HUES64 (cell line): ENCODE measurements around the gene SEC11A.
"Not testable (repeated sequence)": the region's sequence is repeated elsewhere in the genome, so short reads cannot be mapped to it uniquely, and the experiment has no call there.

Experiments
- H3K27ac ChIP-seq: 2 replicates; pipeline ENCODE4 v1.7.0; 2013; ENCODE audit warnings: low read depth, low read length, inconsistent platforms
- H3K27me3 ChIP-seq: 2 replicates; pipeline ENCODE4 v1.6.1; 2013; ENCODE audit warnings: mild to moderate bottlenecking, low read length; ENCODE audit not compliant: insufficient read depth
- H3K36me3 ChIP-seq: 2 replicates; pipeline ENCODE4 v1.6.1; 2013; ENCODE audit warnings: mild to moderate bottlenecking, low read length; ENCODE audit not compliant: insufficient read depth
- H3K4me1 ChIP-seq: 2 replicates; pipeline ENCODE4 v1.6.1; 2013; ENCODE audit warnings: mild to moderate bottlenecking, low read length, moderate library complexity; ENCODE audit not compliant: insufficient read depth
- H3K4me3 ChIP-seq: 2 replicates; pipeline ENCODE4 v1.5.1; 2013; ENCODE audit warnings: mild to moderate bottlenecking, low read length, moderate library complexity
- H3K9ac ChIP-seq: 2 replicates; pipeline ENCODE4 v1.6.1; 2013; ENCODE audit warnings: mild to moderate bottlenecking, low read depth, low read length
- H3K9me3 ChIP-seq: 2 replicates; pipeline ENCODE4 v1.6.1; 2013; ENCODE audit warnings: low read depth, low read length; ENCODE audit not compliant: insufficient read depth
- WGBS: fragments of 150-250, 120-280 bp; methylation state at CpG from one replicate; pipeline ENCODE4 v1.1.7; 2013; ENCODE audit warnings: missing lambda C conversion rate; 5-methylcytosine and 5-hydroxymethylcytosine counted together

The SEC11A gene

DNA sequence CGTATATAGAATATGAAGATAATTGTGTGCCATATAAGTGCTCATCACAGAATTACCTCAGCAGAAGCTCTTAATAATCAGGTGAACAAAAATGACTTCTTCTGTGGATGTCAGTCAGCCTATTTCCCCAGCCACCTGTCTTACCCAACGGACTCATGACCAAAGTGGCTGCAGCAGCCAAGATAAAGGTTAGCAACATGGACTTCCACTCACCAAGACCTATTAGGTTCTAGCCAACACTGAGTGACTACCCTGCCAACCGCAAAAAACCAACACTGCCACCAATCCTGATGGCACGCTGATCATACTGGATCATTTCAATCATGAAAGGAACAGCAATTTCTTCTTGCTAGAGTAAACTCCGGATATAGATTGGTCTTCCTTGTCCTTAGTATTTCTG, 12.1 kb downstream of the SEC11A start:
- H3K9ac ChIP-seq, result no peak overlapping the region
- no peaks in the 10 kb centered on the region for H3K27me3 ChIP-seq
- H3K9me3 ChIP-seq, result no peaks in the 10 kb centered on the region
- H3K36me3 ChIP-seq, result peaks cover 21% of the 10 kb centered on the region
- no peak overlapping the region for H3K4me3 ChIP-seq
- WGBS, result 95% methylated on average over 4 of the region's 5 CpGs
- no peak overlapping the region for H3K27ac ChIP-seq
- H3K4me1 ChIP-seq, result no peaks in the 10 kb centered on the region

DNA sequence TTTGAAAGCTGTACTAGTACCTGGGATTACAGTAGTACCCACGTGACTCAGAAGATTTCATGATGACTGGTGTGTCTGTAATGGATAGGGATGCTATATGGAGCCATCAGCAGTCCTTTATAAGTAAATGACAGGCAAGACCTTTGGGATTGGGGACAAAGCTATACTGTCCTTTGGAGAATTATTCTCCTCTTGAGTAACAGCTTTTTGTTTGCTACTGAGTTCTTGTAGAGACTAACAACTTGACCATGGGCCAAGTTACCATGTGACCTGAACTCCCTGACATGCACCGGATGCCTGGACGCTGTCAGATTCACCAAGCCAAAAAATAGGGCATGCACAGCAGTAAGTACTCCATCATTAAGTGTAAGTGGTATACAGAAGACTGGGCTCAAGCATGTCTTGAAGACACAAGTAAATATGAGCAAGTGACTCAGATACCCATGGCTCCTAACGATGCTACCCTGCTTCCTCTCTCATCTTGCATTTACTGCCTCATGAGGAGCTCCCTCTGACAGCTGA, 12.9 kb downstream of the SEC11A start:
- Histone ChIP-seq H3K27ac (no peak overlapping the region), H3K27me3 (no peaks in the 10 kb centered on the region), H3K4me3 (no peak overlapping the region), H3K4me1 (no peaks in the 10 kb centered on the region), H3K9me3 (no peaks in the 10 kb centered on the region), H3K36me3 (peaks cover 13% of the 10 kb centered on the region; the same call in 1 of the 2 replicates), H3K9ac (no peak overlapping the region)
- WGBS, result 92% methylated on average over 4 of the region's 4 CpGs

DNA sequence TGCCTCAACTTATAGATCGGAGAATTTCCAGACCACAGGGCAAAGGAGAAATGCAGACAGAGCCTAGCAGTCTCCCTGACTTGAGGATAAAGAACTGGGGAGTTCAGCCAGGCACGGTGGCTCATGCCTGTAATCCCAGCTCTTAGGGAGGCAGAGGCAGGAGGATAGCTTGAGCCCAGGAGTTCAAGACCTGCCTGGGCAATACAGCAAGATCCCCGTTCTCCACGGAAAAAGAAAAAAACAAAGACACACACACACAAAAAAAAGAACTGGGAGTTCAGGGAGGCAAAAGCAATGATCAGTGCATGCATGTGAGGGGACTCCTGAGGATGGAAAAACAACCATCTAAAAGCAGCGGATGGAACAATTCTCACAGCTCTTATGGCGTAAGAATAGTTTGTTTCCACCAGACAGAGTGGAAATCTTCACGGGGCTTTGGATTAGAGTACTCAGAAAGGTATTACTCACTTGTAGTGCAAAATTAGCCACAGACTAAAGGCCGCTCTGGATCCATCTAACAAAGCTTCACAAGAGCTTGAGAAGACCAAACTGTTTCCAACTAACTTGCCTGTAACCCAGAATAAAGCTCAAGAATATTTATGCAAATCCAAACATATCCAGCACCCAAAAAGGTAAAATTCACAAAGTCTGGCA, 16.3 kb downstream of the SEC11A start:
- H3K36me3 ChIP-seq, result peaks cover 12% of the 10 kb centered on the region; the same call in 1 of the 2 replicates
- no peak overlapping the region for H3K4me3 ChIP-seq
- no peak overlapping the region for H3K9ac ChIP-seq
- H3K4me1 ChIP-seq, result no peaks in the 10 kb centered on the region
- H3K27ac ChIP-seq, result no peak overlapping the region
- WGBS, result 97% methylated on average over 8 of the region's 8 CpGs
- no peaks in the 10 kb centered on the region for H3K9me3 ChIP-seq
- no peaks in the 10 kb centered on the region for H3K27me3 ChIP-seq

DNA sequence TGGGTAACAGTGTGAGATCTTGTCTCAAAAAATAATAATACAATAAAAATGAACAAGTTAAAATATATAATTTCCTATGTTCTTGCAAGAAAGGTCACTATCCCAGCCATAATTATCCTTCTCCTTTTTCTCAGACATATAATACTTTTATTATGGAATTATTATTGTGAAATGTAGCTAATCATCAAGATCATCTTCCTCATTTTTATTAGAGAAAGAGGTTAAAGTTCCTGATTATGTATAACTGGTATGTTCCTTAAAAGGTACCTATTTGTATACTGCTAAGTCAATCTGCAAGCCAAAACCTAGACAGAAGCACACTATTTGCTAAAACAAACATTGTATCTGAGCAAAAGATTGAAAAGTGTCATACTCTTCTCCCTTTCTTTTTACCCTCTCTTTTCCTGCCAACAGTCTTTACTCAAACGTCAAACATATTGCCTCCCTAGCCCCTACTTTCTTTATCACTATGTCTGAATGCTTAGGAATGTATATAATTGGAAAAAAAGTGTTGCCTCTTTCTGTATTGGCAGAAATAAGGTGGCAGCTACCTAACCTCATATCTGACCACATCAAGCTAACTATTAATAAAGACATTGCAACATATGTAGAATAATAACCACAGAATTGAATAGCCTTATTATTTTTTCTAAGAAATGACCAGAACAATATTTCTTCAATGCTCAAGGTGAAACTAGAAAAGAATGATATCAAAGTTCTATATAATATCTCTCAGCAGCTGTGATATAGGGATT, 18.5 kb downstream of the SEC11A start:
- no peak overlapping the region for H3K9ac ChIP-seq
- no peaks in the 10 kb centered on the region for H3K36me3 ChIP-seq
- no peak overlapping the region for H3K27ac ChIP-seq
- 89% methylated on average over 1 of the region's 1 CpG for WGBS
- no peaks in the 10 kb centered on the region for H3K27me3 ChIP-seq
- H3K9me3 ChIP-seq, result no peaks in the 10 kb centered on the region
- no peaks in the 10 kb centered on the region for H3K4me1 ChIP-seq
- no peak overlapping the region for H3K4me3 ChIP-seq

DNA sequence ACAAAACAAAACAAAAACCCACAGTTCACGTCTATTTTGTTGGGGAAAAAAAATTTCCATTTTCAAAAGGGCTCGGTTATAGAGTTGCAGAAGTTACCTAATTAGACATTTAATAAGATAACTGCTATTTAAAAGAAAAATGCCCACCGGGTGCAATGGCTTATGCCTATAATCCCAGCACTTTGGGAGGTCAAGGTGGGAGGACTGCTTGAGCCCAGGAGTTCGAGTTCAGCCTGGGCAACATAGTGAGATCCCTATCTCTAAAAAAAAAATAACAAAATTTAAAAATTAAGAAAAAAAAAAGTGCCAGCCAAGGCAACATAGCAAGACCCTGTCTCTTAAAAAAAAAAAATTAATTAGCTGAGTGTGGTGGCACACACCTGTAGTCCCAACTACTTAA, 19.2 kb downstream of the SEC11A start:
- Histone ChIP-seq H3K27me3 (no peaks in the 10 kb centered on the region), H3K27ac (no peak overlapping the region), H3K9me3 (no peaks in the 10 kb centered on the region), H3K4me1 (no peaks in the 10 kb centered on the region), H3K9ac (no peak overlapping the region), H3K36me3 (peaks cover 1% of the 10 kb centered on the region; the same call in 1 of the 2 replicates), H3K4me3 (no peak overlapping the region)
- WGBS, result 96% methylated on average over 3 of the region's 4 CpGs

DNA sequence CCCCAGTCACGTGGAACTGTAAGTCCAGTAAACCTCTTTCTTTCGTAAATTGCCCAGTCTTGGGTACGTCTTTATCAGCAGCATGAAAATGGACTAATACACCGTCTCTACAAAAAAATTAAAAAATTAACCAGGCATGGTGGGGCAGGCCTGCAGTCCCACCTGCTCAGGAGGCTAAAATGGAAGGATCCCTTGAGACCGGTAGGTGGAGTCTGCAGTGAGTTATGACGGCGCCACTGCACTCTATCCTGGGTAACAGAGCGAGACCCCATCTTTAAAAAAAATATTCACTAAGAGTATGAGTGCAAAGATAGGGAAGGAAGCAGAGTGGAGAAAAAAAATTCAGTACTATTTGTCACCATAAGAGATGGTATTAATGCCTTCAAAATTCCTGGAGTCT, 25.6 kb downstream of the SEC11A start:
- WGBS, result 96% methylated on average over 7 of the region's 8 CpGs
- Histone ChIP-seq H3K9ac (no peak overlapping the region), H3K36me3 (peaks cover 58% of the 10 kb centered on the region), H3K4me1 (no peaks in the 10 kb centered on the region), H3K27ac (no peak overlapping the region), H3K27me3 (no peaks in the 10 kb centered on the region), H3K9me3 (no peaks in the 10 kb centered on the region), H3K4me3 (no peak overlapping the region)

DNA sequence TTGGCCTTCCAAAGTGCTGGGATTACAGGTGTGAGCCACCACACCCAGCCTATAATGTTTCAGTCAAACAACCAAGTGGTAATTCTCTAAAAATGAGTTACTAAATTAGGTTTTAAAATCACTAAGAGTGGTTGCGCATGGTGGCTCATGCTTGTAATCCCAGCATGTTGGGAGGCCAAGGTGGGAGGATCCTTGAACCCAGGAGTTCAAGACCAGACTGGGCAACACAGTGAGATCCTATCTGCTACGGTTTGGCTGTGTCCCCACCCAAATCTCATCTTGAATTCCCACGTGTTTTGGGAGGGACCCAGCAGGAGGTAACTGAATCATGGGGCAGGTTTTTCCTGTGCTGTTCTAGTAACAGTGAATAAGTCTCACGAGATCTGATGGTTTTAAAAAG, 26.1 kb downstream of the SEC11A start:
- Histone ChIP-seq H3K4me1 (no peaks in the 10 kb centered on the region), H3K9me3 (no peaks in the 10 kb centered on the region), H3K27ac (no peak overlapping the region), H3K4me3 (no peak overlapping the region), H3K36me3 (peaks cover 62% of the 10 kb centered on the region), H3K9ac (no peak overlapping the region), H3K27me3 (no peaks in the 10 kb centered on the region)
- 97% methylated on average over 4 of the region's 4 CpGs for WGBS

DNA sequence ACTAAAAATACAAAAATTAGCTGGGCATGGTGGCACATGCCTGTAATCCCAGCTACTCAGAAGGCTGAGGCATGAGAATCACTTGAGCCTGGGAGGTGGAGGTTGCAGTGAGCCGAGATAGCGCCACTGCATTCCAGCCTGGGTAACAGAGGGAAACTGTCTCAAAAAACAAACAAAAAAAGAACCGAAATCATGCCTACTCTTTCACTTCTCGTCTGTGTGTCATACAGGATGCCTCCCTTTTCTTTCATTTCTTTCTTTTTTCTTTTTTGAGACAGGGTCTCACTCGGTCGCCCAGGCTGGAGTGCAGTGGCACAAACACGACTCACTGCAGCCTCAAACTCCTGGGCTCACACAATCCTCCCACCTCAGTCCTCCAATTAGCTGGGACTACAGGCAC, 29.5 kb downstream of the SEC11A start:
- H3K36me3 ChIP-seq, result peaks cover 89% of the 10 kb centered on the region
- 94% methylated on average over 7 of the region's 7 CpGs for WGBS

DNA sequence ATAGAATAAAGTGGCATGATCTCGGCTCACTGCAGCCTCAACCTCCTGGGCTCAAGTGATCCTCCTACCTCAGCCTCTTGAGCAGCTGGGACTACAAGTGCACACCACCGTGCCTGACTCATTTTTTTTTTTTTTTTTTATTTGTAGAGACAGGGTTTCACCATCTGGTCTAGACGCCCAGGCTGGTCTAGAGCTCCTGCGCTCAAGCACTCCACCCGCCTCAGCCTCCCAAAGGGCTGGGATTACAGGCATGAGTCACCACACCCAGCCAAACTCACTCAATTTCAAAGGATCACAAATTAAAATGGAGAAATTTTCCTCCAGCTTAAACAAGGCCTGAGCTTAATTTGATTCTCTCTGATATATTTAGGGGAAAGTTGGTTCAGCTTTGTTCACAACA, 30.6 kb downstream of the SEC11A start:
- H3K4me1 ChIP-seq, result no peaks in the 10 kb centered on the region
- WGBS, result 95% methylated on average over 4 of the region's 5 CpGs
- H3K9me3 ChIP-seq, result no peaks in the 10 kb centered on the region
- H3K27me3 ChIP-seq, result no peaks in the 10 kb centered on the region
- no peak overlapping the region for H3K27ac ChIP-seq
- H3K4me3 ChIP-seq, result no peak overlapping the region
- H3K36me3 ChIP-seq, result peaks cover 87% of the 10 kb centered on the region
- no peak overlapping the region for H3K9ac ChIP-seq

More for the DNA sequence above, 29.5 kb downstream of the SEC11A start:
- not testable (repeated sequence) for H3K9ac ChIP-seq, H3K4me1 ChIP-seq, H3K27me3 ChIP-seq, H3K9me3 ChIP-seq, H3K4me3 ChIP-seq, H3K27ac ChIP-seq

DNA sequence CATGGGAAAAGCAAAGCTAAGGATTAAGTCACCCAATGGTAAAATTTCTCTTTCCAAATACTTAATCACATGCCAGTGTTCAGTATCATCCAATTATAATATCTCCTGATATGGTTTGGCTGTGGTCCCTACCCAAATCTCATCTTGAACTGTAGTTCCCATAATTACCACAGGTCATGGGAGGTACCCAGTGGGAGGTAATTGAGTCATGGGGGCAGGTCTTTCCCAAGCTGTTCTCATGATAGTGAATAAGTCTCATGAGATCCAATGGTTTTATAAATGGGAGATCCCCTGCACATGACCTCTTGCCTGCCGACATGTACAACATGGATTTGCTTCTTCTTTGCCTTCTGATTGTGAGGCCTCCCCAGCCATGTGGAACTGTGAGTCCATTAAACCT, 31.8 kb downstream of the SEC11A start:
- Histone ChIP-seq H3K4me3 (no peak overlapping the region), H3K36me3 (peaks cover 87% of the 10 kb centered on the region), H3K9me3 (no peaks in the 10 kb centered on the region), H3K27me3 (no peaks in the 10 kb centered on the region), H3K27ac (no peak overlapping the region), H3K9ac (no peak overlapping the region), H3K4me1 (no peaks in the 10 kb centered on the region)
- 90% methylated on average over 1 of the region's 1 CpG for WGBS

DNA sequence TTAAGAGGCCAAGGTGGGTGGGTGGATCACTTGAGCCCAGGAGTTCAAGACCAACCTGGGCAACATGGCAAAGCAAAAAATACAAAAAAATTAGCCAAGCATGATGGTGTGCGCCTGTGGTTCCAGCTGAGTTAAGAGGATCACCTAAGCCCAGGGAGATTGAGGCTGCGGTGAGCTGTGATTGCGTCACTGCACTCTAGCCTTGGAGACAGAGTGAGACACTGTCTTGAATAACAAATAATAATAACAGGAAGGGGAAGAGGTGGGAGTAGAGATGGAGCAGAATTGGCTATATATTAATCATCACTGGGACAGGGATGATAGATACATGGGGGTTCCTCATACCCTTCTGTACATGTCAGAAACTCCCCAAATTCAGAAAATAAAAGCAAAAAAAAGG, 34.1 kb downstream of the SEC11A start:
- Histone ChIP-seq H3K9me3 (no peaks in the 10 kb centered on the region), H3K27ac (no peak overlapping the region), H3K4me3 (no peak overlapping the region), H3K27me3 (no peaks in the 10 kb centered on the region), H3K36me3 (peaks cover 85% of the 10 kb centered on the region), H3K9ac (no peak overlapping the region), H3K4me1 (no peaks in the 10 kb centered on the region)
- WGBS, result 98% methylated on average over 3 of the region's 3 CpGs
